Stomach (tissue), 9 donors: ENCODE results near the gene H3-3A. TPM values are rescaled to one million over a fixed set of nuclear protein-coding genes. Genes with fewer than 3 reads are reported as not detected.

ENCODE experiments used
- DNase-seq, 2 donors: peaks; one replicate each; pipeline versions ENCODE4 v3.0.0 to v3.0.0-alpha.2; 2013 to 2019
- H3K27ac ChIP-seq, 5 donors: fragments of 200-600 bp in 4 of 5; sonication (generic) in 4 of 5; one replicate each; pipeline ENCODE4 v1.5.1; 2013 to 2019; ENCODE audit warnings: mild to moderate bottlenecking in 1 of 5, moderate library complexity in 1 of 5
- H3K27me3 ChIP-seq, 3 donors: fragments of 200-600 bp; sonication (generic); one replicate each; pipeline ENCODE4 v1.5.1; 2017 to 2019; ENCODE audit warnings: mixed run types in 1 of 3
- H3K36me3 ChIP-seq, 4 donors: fragments of 200-600 bp; sonication (generic); 1 replicate in 3 of 4; 2 replicates in 1 of 4; pipeline ENCODE4 v1.5.1; 2016 to 2019
- H3K4me1 ChIP-seq, 4 donors: fragments of 200-600 bp; sonication (generic); one replicate each; pipeline ENCODE4 v1.5.1; 2016 to 2019
- H3K4me3 ChIP-seq, 4 donors: fragments of 200-600 bp; sonication (generic) in 3 of 4; one replicate each; pipeline ENCODE4 v1.5.1; 2016 to 2019; ENCODE audit warnings: mild to moderate bottlenecking in 1 of 4
- H3K9me3 ChIP-seq, 4 donors: fragments of 200-600 bp; sonication (generic); one replicate each; pipeline ENCODE4 v1.5.1; 2016 to 2019
- EP300 ChIP-seq: sonication (generic); formaldehyde crosslinking; IDR thresholded peaks from one replicate; pipeline ENCODE4 v1.6.1; 2017; ENCODE audit warnings: antibody characterized with exemption
- POLR2A ChIP-seq, 4 donors: fragments of 450-650 bp; IDR thresholded peaks; one replicate each; pipeline ENCODE4 v1.6.1; 2016; ENCODE audit warnings: antibody characterized with exemption in 4 of 4, control low read depth in 2 of 4, mild to moderate bottlenecking in 1 of 4, moderate library complexity in 1 of 4
- POLR2AphosphoS5 ChIP-seq, 3 donors: sonication (generic); formaldehyde crosslinking; IDR thresholded peaks; one replicate each; pipeline ENCODE4 v1.6.1; 2016; ENCODE audit warnings: antibody characterized with exemption in 3 of 3
- WGBS, 5 donors: extraction: QIAGEN DNeasy Blood & Tissue Kit in 3 of 5; methylation state at CpG; one replicate each; pipeline versions ENCODE4 v1.1.5 to v1.1.7; 2013 to 2018; 5-methylcytosine and 5-hydroxymethylcytosine counted together
- intact Hi-C: fragments of 100-400 bp; cut with DNase I; formaldehyde crosslinking; loops from one replicate; pipeline ENCODE4 v1.15.1; 2023; ENCODE audit warnings: low total_unique reads
- polyA plus RNA-seq, 3 donors: library from polyadenylated mRNA; stranded (reverse); fragments of 200-250 nt; gene quantifications; one replicate each; pipeline ENCODE4 v1.2.3, GENCODE V29; 2013
- total RNA-seq, 5 donors: library from RNA; depleted of rRNA; stranded (reverse); fragments of >200 nt; gene quantifications; one replicate each; pipeline versions ENCODE4 v1.1.0 to v1.2.3, GENCODE V29; 2014 to 2016
- TF ChIP-seq, protein P1 (sequence below), 7 experiments: fragments of 450-650 bp in 4 of 7; fragments of 200-600 bp in 3 of 7; sonication (generic) in 3 of 7; IDR thresholded peaks; one replicate each; pipeline ENCODE4 v1.5.1; 2016 to 2019; ENCODE audit warnings: antibody characterized with exemption in 7 of 7, control low read depth in 2 of 7, mild to moderate bottlenecking in 1 of 7
- donor health status: healthy with polysubstance abuse.
- donor health status: Bipolar disorder and iron deficiency.
- donor health status: healthy.

Gene H3-3A
- total and polyA plus RNA-seq, 8 donors, result 30.7 to 995 (median 413) TPM

DNA sequence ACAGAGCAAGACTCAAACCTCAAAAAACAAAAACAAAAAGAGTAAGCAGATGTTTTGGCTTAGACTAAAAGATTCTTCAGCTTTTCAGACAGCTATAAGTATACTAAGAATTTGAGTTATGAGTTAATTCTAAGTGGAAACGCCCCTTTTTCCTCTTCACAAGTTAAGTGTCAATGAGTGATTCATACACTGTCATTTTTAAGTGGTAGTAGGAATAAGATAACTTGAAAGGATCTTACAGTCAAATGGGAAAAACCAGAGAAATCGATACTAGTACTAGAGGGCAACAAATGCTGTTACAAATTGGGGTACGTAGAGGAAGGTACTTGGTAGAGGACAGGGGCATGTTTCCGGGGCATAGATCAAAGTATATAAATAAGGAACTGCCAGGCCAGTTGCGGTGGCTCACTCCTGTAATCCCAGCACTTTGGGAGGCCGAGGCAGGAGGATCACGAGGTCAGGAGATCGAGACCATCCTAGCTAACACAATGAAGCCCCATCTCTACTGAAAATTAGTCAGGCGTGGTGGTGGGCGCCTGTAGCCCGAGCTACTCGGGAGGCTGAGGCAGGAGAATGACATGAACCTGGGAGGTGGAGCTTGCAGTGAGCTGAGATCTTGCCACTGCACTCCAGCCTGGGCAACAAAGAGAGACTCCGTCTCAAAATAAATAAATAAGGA is 7.4 kb downstream of the H3-3A start:
- TF ChIP-seq, protein P1, sequence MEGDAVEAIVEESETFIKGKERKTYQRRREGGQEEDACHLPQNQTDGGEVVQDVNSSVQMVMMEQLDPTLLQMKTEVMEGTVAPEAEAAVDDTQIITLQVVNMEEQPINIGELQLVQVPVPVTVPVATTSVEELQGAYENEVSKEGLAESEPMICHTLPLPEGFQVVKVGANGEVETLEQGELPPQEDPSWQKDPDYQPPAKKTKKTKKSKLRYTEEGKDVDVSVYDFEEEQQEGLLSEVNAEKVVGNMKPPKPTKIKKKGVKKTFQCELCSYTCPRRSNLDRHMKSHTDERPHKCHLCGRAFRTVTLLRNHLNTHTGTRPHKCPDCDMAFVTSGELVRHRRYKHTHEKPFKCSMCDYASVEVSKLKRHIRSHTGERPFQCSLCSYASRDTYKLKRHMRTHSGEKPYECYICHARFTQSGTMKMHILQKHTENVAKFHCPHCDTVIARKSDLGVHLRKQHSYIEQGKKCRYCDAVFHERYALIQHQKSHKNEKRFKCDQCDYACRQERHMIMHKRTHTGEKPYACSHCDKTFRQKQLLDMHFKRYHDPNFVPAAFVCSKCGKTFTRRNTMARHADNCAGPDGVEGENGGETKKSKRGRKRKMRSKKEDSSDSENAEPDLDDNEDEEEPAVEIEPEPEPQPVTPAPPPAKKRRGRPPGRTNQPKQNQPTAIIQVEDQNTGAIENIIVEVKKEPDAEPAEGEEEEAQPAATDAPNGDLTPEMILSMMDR (IDR thresholded peaks at IDR 0.05), result no peak
- TF ChIP-seq EP300 (no peak), POLR2A (IDR thresholded peaks at IDR 0.05) (no peak), POLR2AphosphoS5 (IDR thresholded peaks at IDR 0.05) (no peak)
- WGBS, 5 donors, result 81 to 91% (median 87%) methylated on average over 13 of the region's 13 CpGs
- H3K9me3 ChIP-seq, result no peaks in the 10 kb centered on the region
- H3K27me3 ChIP-seq, result no peaks in the 10 kb centered on the region
- intact Hi-C loops, result loop anchor here (5.0 kb wide), 1 partner anchor 52 kb away; no protein-coding TSS in a partner anchor
- no peak overlapping the region for H3K4me3 ChIP-seq
- no peak overlapping the region for H3K27ac ChIP-seq
- H3K36me3 ChIP-seq, result peaks cover 55 to 91% (median 88%) of the 10 kb centered on the region in 4 donors
- H3K4me1 ChIP-seq, result peaks cover 34 to 66% (median 49%) of the 10 kb centered on the region in 4 donors
- DNase-seq, result no peak

DNA sequence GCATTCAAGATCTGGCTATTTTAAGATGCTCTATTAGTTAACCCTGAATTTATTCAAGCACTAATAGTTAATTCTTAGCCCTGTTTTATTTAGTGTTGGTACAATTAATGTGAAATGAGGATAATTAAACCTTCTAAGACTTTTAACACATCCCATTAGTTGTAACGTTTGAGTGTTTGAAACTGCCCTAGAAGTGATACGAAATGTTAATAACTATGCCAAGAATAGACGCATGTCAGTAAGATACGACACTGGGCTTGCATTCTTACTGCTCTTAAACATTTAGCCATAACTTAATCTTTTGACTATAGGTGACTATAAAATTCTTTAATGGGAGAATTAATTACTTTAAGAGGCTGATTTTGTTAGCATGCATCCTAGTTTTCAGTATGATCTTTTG is 9.8 kb downstream of the H3-3A start:
- H3K36me3 ChIP-seq, result peaks cover 43 to 77% (median 76%) of the 10 kb centered on the region in 4 donors
- H3K4me3 ChIP-seq, result no peak overlapping the region
- no peak overlapping the region for H3K27ac ChIP-seq
- H3K27me3 ChIP-seq, result no peaks in the 10 kb centered on the region
- TF ChIP-seq, protein P1 (IDR thresholded peaks at IDR 0.05), result no peak
- TF ChIP-seq POLR2A (IDR thresholded peaks at IDR 0.05) (no peak), EP300 (no peak), POLR2AphosphoS5 (IDR thresholded peaks at IDR 0.05) (no peak)
- DNase-seq, result no peak
- intact Hi-C loops, result no loop called here
- WGBS, 5 donors, result 63 to 71% (median 67%) methylated on average over 4 of the region's 4 CpGs
- peaks cover 10 to 42% (median 25%) of the 10 kb centered on the region in 4 donors for H3K4me1 ChIP-seq
- no peaks in the 10 kb centered on the region for H3K9me3 ChIP-seq

DNA sequence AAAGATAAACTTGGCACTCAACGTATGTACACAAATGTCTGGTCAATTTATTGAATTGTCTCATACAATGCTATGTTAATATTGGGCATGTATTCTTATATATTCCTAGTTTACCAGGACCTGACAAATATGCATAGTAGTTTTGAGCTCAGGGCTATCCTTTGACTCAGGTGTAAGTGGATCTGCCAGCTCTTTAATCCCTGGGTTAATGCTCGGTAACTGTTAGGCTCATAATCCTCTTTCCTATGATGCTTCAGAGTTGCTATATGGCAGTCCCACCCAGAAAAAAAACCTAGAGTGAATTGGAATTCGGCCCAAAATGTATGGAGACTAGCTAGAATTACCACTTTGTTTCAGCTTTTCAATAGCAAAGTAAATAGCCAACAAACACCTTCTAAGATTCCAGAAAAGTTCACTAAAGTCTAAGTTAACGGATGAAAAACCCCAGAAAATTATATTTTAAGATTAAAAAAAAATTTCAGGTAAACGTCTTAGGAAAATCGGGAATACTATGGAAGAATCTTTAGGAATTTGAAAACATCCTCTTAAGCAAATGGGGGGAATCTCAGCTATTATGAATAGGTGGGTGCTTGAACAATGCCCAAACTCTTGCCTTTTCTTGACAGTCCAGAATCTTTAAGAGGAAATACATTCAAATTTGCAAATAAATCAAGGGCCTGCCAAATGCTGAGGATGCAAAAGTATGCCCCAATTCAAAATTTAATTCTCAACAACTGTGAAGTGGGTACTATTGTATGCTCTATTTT is 10.9 kb downstream of the H3-3A start:
- TF ChIP-seq POLR2AphosphoS5 (IDR thresholded peaks at IDR 0.05) (no peak), POLR2A (IDR thresholded peaks at IDR 0.05) (no peak), EP300 (no peak)
- TF ChIP-seq, protein P1 (IDR thresholded peaks at IDR 0.05), result no peak
- intact Hi-C loops, result no loop called here
- DNase-seq, result no peak
- H3K4me3 ChIP-seq, result no peak overlapping the region
- no peaks in the 10 kb centered on the region for H3K9me3 ChIP-seq
- peaks cover 35 to 67% (median 67%) of the 10 kb centered on the region in 4 donors for H3K36me3 ChIP-seq
- peaks cover 3 to 32% (median 15%) of the 10 kb centered on the region in 4 donors for H3K4me1 ChIP-seq
- WGBS, 5 donors, result 47 to 56% (median 51%) methylated on average over 6 of the region's 6 CpGs
- H3K27me3 ChIP-seq, result no peaks in the 10 kb centered on the region
- no peak overlapping the region for H3K27ac ChIP-seq

DNA sequence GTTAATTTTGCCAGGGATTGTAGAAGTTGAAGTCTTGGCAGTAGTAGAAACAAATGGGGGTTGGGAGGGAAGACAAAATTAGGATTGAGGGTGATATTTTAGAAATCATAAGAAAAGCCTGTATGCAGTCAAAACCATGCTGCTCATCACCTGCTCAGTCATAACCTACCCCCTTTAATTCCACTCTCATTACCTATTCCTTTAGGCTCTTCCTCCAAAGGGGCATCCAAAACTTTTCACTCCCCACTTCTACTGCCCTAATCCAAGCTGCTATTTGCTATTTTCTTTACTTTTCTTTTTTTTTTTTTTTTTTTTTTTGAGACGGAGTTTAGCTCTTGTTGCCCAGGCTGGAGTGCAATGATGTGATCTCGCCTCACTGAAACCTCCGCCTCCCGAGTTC is 11.5 kb downstream of the H3-3A start:
- DNase-seq, result no peak
- Histone ChIP-seq H3K9me3 (no peaks in the 10 kb centered on the region), H3K36me3 (peaks cover 28 to 60% (median 60%) of the 10 kb centered on the region in 4 donors), H3K4me3 (no peak overlapping the region), H3K27ac (no peak overlapping the region), H3K27me3 (no peaks in the 10 kb centered on the region), H3K4me1 (peaks cover 0 to 25% (median 10%) of the 10 kb centered on the region in 4 donors)
- WGBS, 5 donors, result 85 to 91% (median 88%) methylated on average over 4 of the region's 4 CpGs
- TF ChIP-seq POLR2A (IDR thresholded peaks at IDR 0.05), result no peak
- no peak for TF ChIP-seq POLR2AphosphoS5 (IDR thresholded peaks at IDR 0.05)
- no peak for TF ChIP-seq EP300
- TF ChIP-seq, protein P1 (IDR thresholded peaks at IDR 0.05), result no peak
- intact Hi-C loops, result no loop called here
